GM12892 (cell line): ENCODE measurements around the gene GANC.

Experiments
- POLR2A ChIP-seq: IDR thresholded peaks from 2 replicates; pipeline ENCODE4 v1.6.1; 2011; ENCODE audit warnings: low read depth, low read length, control low read depth
- POLR2AphosphoS5 ChIP-seq: IDR thresholded peaks from 2 replicates; pipeline ENCODE4 v1.6.1; 2011; ENCODE audit warnings: low read depth, low read length, control low read depth
- TAF1 ChIP-seq: IDR thresholded peaks from 2 replicates; pipeline ENCODE4 v1.6.1; 2011; ENCODE audit warnings: low read depth, mild to moderate bottlenecking, control low read depth, low read length, borderline replicate concordance

DNA sequence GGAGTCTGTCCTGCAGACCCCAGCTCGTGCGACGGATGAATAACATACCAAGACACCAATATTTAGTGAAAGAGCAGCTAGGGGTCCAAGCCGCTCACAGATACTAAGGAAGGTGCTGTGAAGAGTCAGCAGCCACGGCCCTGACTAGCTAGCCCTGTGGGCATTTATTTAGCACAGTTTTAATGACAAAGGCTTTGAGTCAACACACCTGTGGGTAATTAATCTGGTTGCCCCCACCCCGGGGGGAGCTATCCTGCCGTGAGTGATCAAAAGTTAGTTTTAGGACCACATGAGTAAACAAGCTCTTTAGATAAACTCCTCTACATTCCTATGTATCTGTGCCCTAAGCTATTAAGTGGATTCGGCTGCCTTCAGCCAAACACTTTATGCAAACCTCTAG, 105.0 kb downstream of the GANC start:
- TF ChIP-seq TAF1: no peak
- TF ChIP-seq POLR2A: no peak
- TF ChIP-seq POLR2AphosphoS5: no peak
